GM21717 (cell line): Measurements from ENCODE around the gene CETN1.

Experiments used
- ATAC-seq: cut with Tn5 transposase; IDR thresholded peaks from one replicate; pipeline ENCODE4 v1.9.1; 2021; ENCODE audit warnings: mild to moderate bottlenecking, moderate library complexity; ENCODE audit not compliant: unreplicated experiment

The CETN1 gene

DNA sequence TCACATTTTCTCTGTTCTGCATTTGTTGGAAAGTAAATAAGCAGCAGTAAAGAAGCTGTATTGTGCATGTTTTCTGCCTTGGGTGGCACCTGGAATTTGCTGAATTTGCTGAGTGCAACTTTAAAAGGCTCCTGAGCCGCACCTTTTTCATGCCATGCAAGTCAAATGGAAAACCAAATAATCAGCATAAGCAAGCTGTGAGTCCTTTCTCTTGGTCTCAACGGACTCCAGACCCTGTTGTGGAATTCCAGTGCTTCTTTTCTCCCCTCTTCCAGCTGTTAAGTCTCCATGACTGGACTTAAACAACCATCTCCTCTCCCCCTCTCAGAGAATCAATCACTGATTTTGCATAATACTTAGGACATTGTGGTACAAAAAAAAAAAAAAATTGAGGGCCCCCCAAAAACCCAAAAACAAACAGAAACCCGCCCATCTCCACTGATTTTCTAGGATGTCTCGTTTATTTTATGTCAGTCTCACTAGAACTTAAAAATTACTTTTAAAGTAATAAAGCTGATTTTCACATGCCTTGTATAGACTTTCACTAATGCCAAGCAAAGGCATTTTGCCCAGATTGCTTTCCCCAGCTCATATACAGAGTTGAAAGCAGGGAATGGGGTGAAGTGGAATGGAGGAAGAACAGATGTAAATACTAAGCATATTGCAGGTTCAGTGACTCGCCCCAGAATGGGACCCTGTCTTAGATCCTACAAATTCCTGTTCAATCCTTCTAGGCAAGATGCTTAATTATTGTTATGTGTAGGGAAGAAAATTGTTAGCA is 5.1 kb upstream of the CETN1 start:
- no peak for ATAC-seq

DNA sequence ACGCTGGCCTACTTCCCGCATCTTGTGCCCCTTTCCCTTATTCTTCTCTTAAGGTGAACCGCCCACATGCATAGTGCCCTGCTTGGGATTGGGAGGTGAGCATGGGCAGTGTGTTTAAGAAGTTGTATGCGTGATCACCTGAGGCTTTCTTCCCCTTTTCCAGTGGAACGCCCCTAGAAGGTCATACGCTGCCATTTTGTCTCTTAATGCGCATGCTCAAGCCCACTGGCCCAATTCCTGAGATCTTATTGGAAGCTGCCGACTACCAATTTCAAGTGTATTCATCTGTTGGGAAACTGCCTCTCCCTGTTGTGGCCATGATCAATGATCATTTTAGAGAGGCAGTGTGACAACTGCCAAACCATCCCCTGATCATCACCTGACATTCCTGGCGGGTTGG is 3.3 kb upstream of the CETN1 start:
- no peak for ATAC-seq

DNA sequence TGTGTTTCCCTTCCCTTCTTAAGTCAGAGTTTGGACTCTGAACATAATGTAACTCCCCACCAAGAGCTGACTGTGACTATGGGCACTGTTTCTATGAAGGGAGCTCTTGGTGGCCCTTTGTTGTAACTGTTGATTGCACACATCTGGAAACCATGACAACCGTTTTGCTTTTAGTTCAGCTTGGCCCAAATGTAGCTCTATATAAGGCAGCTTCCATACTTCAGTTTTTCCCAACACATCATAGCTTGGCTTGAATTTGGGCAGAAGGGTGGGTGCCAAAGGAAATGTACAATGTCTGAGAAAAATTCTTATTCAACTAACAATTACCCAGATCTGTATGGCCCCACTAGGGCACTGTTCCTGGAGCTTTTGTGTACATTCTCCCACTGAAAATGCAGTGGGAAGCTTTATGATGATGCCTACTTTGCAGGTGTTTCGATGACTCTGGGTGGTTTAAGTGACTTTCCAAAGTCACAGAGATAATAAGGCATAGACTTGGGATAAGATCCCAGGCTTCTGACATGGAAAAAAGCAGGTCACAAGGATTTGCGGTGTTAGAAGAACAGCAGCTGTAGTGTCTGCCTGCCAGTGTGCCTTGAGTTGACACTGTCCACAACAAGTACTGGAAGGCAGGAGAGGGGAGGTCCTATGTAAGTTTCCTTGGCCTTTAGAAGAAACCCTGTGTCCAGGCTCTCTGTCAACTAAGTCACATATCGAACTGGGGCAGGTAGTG is 2.4 kb upstream of the CETN1 start:
- ATAC-seq = no peak

DNA sequence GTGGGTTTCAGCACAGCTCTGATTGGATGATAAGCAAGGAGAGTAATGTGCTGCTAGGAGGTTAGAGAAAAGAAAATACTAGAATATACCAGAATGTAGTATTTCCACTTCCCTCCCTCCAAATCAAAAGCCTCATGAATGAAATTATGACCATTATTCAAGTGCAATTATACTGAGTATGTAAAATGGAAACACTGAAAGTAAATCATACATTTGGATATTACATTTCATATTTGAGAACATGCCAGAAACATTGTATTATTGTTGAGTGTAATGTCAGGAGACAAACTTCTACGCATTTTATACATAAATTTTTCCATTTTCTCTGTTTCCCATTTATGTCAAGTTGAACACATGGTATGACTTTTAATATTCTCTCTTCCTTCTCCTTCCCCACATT is 942 bp upstream of the CETN1 start:
- no peak for ATAC-seq

DNA sequence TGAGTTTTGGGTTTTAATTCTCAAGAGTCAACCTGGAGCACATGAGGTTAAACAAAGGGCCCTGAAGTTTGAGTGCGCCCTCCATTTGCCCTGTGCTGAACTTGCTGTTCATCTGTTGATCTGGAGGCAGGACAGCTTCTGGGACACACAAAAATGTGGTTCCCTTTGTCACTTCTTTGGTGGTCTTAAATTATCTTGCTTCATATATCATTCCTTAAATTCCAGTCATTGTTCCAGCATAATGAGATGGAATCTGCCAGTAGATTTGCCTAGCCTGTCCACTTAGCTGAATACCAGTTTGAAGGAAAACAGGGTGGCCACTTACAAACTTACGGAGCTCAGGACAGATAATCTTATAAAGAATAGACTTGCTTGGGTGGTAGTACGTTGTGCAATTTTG is 916 bp downstream of the CETN1 start:
- no peak for ATAC-seq

DNA sequence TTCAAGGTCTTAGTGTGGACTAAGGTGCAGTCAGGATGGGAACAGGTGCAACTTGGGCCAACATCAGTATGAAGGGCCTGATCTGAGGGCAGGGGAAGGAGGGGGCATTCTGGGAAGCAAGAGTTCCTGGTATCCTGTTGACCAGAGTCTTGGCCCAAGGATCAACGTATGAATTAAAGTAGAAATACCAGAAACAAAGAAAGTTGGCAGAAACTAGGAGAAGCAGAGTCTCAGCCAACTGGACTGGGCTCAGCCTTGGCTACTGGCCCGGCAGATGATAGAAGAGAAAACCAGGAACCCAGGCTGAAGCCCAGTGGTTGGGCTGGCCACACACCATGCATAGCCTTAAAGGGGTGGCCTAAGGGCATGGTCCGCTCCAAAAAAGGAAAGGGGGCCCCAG is 2.3 kb downstream of the CETN1 start:
- ATAC-seq = no peak

DNA sequence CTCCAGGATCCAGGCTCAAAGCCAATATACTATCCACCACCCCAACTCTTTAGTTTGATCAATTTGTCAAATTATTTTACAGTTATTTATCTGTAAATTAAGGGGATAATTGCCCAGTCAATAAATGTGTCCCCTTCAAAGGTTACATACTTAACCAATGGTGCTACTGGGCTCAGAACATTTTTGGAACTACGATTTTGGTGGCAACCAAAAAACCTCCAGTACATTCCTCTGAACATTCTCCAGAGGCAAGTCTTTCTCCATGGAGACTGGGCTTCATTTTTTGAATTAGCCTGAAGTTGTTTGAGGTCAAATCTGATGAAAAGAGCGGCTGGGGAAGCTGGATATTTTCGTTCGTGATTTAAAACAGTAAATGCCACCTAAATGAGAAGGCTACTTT is 14.9 kb downstream of the CETN1 start:
- no peak for ATAC-seq

DNA sequence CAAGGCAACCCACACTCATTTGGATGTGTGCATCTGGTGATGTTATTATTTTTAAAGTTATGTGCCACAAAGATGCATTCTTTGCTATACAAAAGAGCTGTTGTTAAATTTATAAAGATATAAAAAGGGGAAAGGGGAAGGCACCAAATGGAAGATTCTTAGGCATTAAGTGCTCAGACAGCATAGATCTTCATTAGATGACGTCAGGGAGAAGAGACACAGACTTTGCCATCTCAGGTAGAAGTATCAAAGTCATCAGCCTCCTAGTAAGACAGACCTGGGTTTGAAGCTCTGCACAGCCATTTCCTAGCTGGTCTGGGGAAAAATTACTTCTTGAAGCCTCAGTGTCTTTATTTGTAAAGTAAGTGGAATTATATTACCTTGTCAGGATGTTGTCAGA is 15.4 kb downstream of the CETN1 start:
- no peak for ATAC-seq

DNA sequence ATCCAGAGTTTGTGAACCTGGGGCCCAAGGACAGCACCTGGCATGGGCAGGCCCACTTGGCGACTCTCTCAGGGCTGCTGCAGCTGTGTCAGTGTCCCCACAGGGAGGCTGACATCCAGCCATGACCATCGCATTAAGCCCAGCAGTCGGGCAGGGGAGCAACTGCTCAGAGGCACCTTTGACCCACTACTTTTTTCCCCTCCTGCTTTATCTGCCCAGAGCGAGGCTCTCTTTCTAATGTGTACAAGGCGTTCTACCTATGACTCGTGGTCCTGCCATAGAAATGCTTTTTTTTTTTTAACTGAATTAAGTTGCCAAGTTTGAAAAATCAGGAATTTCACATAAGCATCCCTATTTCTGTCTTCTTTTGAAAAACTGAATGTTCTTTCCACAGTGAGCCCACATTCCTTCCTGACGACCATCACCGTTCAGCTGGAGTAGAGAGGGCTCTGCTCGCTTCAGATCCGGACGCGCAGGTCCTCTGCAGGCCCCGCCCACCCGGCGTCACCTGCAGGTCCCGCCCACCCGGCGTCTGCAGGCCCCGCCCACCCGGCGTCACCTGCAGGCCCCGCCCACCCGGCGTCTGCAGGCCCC is 16.2 kb downstream of the CETN1 start:
- no peak for ATAC-seq

DNA sequence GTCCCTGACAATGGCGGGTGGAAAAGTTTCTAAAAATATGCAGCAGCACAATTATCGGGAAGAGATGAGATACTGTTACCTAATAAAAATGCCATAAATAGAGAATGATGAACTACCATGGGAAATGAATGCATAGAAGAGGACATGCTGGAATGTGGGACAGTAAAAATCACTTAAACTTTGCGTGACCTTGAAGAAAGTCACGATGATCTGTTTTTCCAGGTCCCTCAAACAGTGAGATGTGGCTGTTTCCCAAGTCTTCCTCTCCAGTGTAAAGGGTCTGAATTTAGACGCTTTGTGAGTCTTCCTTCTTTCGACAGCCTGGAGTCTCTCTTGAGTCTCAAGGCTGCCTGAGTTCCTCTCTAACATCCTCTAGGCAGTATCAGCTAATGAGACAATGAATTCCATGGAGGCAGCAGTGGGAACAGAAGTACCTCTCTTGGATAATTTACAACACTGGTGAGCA is 18.0 kb downstream of the CETN1 start:
- no peak for ATAC-seq

DNA sequence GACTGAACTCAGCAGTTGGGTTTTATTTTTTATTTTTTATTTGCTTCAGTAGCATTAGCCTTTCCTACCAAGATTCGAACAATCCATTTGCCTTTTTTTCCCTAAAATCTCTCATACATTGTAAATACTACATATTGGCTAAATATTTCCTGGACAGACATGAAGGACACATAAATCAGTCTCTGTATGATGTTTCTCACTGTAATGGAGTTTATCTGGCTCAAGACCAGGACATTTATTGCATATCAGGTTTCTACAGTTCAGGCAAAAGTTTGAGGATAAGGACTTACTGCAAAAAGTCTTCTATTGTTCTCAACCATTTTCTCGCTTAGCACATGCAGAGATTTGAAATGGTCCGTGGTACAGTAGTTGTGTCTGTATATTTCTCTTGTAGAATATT is 19.9 kb downstream of the CETN1 start:
- no peak for ATAC-seq

DNA sequence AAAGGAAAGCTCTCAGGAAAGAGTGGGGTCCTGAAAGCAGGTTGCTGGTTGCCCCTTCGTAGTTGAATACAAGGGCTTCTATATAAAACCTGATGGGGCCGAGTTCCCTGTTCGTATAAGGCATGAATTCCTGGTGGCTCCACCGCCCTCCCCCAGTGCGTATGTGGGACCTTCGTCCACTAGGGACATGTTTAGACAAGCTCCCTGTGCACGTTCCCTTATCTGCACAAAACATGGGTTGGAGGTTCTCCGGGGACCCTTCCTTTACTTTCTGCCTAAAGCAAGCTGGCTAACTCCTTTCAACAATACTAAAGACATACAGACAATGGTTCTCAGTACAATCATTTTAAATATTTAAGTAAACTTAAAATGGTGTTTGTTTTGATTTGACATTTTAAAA is 24.6 kb downstream of the CETN1 start:
- ATAC-seq = no peak

DNA sequence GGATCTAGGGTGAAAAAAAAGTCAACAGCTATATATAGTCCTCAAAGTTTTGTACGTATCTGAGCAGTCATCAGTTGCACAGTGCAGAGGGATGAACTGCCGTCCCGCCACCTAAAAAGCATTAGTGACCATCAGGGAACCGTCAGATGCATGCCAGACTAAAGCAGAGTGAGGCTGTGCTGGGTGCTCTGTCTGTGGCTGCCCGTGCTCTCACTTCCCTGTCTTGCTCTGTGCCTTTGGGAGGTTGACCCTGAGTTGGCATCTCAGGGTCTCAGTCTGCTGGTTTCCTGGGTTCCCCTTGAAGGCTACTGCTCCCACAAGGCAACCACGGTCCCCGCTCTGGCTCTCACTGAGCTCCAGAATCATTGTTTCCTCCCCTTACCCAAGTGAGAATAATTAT is 27.8 kb downstream of the CETN1 start:
- ATAC-seq = no peak

DNA sequence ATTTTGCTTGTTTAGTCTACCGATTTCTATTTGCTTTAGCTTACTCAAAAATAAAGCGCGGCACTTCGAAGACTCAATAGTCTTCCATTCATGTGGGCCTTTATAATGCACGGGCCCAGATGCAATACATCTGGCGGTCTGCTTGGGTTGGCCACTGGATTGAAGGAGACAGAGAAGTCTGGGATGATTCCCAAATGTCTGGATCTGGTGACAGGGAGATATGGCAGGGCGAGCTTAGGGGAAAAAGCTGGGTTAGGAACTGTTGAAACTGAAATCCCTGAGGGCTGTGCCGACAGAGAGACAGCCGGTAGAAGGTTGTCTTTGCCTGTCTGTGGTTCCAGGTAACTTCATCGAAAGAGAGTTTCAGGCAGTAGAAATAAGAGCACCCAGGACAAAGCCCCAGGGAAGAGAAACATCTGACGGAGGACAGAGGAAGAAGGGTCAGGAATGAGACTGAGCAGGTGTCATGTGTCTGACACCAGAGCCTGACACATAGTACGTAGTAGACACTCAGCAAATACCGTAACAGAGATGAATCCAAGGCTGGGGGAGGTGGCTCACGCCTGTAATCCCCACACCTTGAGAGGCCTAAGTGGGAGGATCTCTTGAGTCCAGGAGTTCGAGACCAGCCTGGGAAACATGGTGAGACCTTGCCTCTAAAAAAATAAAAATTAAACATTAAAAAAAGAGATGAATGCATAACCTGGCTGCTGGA is 30.2 kb downstream of the CETN1 start:
- ATAC-seq = no peak

DNA sequence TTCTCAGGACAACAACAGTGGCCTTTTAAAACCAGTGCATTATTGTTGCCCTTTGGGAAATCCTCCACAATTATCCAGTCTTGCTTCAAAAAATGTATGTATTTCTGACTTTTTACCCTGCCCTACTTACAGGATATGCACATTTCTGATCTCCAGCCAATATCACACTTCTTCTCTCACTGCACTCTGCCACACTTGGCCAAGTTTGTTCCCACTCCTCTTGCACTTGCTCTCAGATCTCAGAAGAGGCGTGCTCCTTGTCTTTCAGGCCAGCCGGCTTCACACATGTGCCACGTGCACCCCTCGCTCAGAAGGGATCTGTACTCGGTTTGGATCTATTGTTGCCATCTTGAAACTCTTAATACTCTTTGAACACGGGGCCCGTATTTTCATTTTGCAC is 32.0 kb downstream of the CETN1 start:
- ATAC-seq = no peak

DNA sequence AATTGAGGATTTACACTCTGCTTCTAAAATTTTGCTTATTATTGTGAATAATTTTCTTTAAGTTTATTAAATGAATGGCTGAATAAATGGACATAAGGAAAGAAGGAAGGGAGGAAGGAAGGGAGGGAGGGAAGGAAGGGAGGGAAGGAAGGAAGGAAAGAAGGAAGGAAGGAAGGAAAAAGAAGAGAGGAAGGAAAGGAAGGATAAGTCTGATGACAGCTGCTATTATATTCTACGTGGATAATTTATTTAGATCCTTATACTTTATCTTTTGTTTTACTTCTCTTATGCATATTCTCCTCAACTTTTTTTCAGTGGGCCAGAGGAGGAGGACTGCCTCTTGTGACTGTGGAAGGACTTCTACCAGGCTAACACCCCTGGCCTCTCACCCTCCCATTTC is 34.0 kb downstream of the CETN1 start:
- no peak for ATAC-seq

DNA sequence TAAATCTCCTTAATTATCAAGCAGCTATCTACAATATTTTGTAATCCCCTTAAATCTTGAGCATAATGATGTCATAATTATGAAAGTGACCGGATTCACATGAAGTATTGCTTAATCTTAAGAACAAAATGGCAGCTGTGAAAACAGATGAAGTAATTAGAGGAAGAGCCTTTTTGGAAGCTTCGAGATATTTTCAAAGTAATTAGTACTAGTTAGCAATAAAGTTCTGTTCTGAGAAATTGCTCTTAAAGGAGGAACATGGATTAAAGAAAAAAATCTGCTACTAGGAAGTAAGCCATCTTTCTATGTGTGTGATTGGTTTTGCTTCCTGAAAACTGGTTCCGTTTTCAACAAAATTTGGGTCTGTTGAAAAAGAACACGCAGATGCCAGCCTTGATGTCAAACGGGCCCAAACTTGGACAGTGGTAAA is 34.9 kb downstream of the CETN1 start:
- ATAC-seq = no peak

DNA sequence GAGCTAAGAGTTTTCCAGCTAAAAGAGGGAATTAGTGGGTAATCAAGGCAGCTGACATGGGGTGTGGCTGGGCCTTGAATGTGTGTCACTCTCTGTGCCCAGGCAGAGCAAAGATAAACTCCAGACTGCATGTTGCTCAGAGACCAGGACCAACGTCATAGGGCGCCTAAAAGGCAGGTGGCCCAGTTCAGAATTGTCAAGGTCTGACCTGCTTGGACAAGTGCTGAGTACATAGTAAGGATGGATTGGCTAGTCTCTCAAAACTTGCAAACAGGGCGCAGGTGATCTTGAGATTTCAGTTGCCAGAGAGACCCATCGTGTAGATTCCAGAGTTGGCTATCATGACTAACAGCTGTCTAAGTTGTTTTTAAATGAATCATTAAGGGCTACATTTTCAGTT is 35.6 kb downstream of the CETN1 start:
- ATAC-seq = no peak

DNA sequence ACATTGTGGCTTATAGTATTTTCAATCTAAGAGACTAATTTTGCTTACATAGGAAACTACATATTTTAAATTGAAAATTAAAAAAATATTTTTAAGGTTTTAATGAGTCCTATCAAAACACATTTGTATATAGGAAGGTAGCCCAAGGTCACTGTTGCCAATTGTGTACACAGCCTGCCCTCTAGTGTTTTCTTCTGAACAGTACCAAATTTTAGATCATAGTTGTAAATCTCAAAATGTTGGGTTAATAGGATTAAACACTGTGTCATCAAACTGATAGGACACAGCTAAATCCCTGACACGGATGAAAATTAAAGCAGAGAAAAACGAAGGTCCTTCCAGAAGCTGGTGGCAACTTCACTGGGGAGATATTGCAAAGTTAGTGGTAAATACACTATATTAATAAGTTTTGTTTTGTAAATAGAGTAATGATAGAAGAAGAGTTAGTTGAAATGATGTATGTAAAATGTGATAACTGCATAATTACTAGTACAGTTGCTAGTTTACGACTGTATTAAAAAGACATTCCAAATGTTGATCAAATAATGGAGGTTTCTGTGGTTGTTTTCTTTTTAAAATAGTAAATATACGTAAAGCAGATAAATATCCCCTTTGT is 36.3 kb downstream of the CETN1 start:
- no peak for ATAC-seq

DNA sequence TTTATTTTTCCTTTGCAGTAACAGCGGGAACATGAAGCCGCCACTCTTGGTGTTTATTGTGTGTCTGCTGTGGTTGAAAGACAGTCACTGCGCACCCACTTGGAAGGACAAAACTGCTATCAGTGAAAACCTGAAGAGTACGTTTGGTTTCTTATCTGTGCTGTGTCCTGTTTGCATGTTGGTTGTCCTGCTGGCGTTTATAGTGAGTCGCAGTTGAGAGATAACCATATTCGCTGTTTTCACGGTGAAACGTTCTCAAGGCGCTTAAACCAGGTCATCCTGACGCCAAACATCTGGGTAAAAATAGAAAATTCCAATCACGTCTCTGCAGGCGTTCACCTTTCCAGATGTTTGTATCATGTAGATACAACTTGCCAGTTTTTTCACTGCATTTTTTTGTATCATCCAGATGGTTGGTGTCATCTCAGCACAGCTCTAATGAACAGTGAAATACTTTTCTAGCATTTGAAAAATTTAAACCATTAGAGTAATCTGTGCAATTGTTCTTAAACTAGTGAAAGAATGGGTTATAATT is 37.9 kb downstream of the CETN1 start:
- ATAC-seq = no peak

DNA sequence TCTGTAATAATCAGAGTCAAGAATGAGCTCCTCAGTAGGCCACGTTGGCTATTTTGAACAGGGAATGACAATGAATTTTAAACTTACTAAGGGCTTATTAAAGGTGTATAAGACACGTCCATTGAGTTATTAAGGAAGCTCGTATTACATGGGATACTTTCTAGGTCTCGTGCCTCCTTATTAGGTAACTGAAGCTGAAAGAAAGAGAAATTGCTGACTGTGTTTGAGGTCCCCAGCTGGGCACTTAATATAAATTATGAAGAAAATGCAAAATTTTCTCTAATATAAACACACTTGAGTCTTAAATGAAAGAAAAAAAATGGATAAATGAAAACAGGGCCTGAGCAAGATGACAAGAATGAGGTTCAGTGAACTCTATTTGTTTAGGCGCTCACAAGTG is 38.4 kb downstream of the CETN1 start:
- no peak for ATAC-seq
